Smooth muscle cell (in vitro differentiated cells): ENCODE measurements around the gene BANK1. TPM values are rescaled to one million over a fixed set of nuclear protein-coding genes. Genes with fewer than 3 reads are reported as not detected.

Experiments
- DNase-seq: peaks from one replicate; lab custom pipeline; 2025; ENCODE audit not compliant: unreplicated experiment; lab: John Stamatoyannopoulos, UW
- H2AFZ ChIP-seq: fragments of 200-600 bp; sonication (generic); 2 replicates; pipeline ENCODE4 v1.6.0; 2016; ENCODE audit warnings: antibody characterized with exemption, low read depth, mild to moderate bottlenecking
- H3F3A ChIP-seq: fragments of 200-600 bp; sonication (generic); 2 replicates; pipeline ENCODE4 v1.6.0; 2017; ENCODE audit warnings: antibody characterized with exemption, low read depth
- H3K27ac ChIP-seq: fragments of 200-600 bp; sonication (generic); 2 replicates; pipeline ENCODE4 v1.5.1; 2016; ENCODE audit warnings: low read depth, mild to moderate bottlenecking
- H3K27me3 ChIP-seq: fragments of 200-600 bp; sonication (generic); 2 replicates; pipeline ENCODE4 v1.6.1; 2016; ENCODE audit warnings: low read depth, mild to moderate bottlenecking
- H3K36me3 ChIP-seq: fragments of 200-600 bp; sonication (generic); 2 replicates; pipeline ENCODE4 v1.5.1; 2016; ENCODE audit warnings: low read depth
- H3K4me1 ChIP-seq: fragments of 200-600 bp; sonication (generic); 2 replicates; pipeline ENCODE4 v1.5.1; 2016; ENCODE audit warnings: low read depth
- H3K4me2 ChIP-seq: fragments of 200-600 bp; sonication (generic); 2 replicates; pipeline ENCODE4 v1.6.0; 2016; ENCODE audit warnings: mild to moderate bottlenecking
- H3K4me3 ChIP-seq: fragments of 200-600 bp; sonication (generic); 2 replicates; pipeline ENCODE4 v1.5.1; 2016; ENCODE audit warnings: mild to moderate bottlenecking
- H3K79me2 ChIP-seq: fragments of 200-600 bp; sonication (generic); 2 replicates; pipeline ENCODE4 v1.6.0; 2016; ENCODE audit warnings: low read depth, mild to moderate bottlenecking
- H3K9ac ChIP-seq: fragments of 200-600 bp; sonication (generic); 2 replicates; pipeline ENCODE4 v1.6.0; 2016; ENCODE audit warnings: low read depth
- H3K9me3 ChIP-seq: fragments of 200-600 bp; sonication (generic); replicated peaks from 2 replicates; pipeline ENCODE4 v1.5.1; 2016; ENCODE audit warnings: low read depth
- H4K20me1 ChIP-seq: fragments of 200-600 bp; sonication (generic); 2 replicates; pipeline ENCODE4 v1.6.0; 2016; ENCODE audit warnings: low read depth
- WGBS: methylation state at CpG from one replicate; pipeline ENCODE4 v1.1.7; 2016; ENCODE audit warnings: low lambda C conversion rate; 5-methylcytosine and 5-hydroxymethylcytosine counted together
- polyA plus RNA-seq: library from polyadenylated mRNA; unstranded; fragments of >200 nt; fragmentation: Nextera tagmentation; extraction: Ambion mirVana; gene quantifications from 2 replicates; pipeline ENCODE4 v1.2.1, GENCODE V29; 2016
- total RNA-seq: library from RNA; depleted of rRNA; stranded (reverse); fragments of >200 nt; gene quantifications from 2 replicates; pipeline ENCODE4 v1.2.3, GENCODE V29; 2014
- TF ChIP-seq, protein P1 (sequence below): fragments of 200-600 bp; sonication (generic); IDR thresholded peaks from 2 replicates; pipeline ENCODE4 v1.5.1; 2017; ENCODE audit warnings: borderline replicate concordance, mild to moderate bottlenecking, antibody characterized with exemption; ENCODE audit not compliant: insufficient read depth, poor library complexity, severe bottlenecking

Gene BANK1
- total and polyA plus RNA-seq, 2 experiments from 2014 or later = 0.54 to 1.5 TPM

DNA sequence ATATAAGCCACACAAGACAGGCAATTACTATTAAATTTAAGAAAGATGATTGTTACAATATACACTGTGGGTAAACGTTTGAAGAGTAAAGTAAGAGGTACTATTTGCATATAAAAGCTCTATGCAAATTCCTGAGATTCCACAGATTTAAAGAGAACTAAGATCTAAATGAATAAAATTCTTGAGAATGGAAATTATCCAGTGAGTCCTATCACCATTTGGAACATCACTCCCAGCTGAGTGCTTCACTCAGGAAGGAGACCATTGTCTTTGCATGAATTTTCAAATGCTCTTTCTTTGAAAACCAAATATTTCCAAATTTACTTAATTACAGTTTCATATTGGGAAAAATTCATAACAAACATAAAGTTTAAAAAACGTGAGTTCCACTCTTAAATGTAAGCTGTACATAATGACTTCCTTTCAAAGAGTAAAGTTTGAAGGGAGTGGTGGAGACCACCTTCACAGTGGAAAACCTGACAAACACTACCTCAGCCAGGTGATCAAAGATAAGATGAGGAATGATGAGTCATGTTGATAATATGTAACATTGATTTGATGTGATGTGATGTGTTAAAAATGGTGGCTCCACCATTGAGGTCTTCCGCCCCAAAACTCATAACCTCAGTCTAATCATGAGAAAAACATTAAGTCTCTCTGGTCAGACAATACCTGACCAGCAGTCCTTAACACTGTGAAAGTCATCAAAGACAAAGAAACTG, 159.9 kb downstream of the BANK1 start:
- Histone ChIP-seq H3K4me1 (peaks cover 10% of the 10 kb centered on the region), H3K27ac (no peak overlapping the region), H3K36me3 (no peaks in the 10 kb centered on the region), H3K4me3 (no peak overlapping the region), H3K4me2 (no peak overlapping the region), H3F3A (no peaks in the 10 kb centered on the region), H3K79me2 (no peaks in the 10 kb centered on the region), H3K9ac (no peak overlapping the region), H4K20me1 (no peaks in the 10 kb centered on the region), H2AFZ (no peak overlapping the region), H3K27me3 (no peaks in the 10 kb centered on the region), H3K9me3 (no peaks in the 10 kb centered on the region)
- DNase-seq = no peak
- WGBS = 69% methylated on average over 3 of the region's 3 CpGs
- TF ChIP-seq, protein P1, sequence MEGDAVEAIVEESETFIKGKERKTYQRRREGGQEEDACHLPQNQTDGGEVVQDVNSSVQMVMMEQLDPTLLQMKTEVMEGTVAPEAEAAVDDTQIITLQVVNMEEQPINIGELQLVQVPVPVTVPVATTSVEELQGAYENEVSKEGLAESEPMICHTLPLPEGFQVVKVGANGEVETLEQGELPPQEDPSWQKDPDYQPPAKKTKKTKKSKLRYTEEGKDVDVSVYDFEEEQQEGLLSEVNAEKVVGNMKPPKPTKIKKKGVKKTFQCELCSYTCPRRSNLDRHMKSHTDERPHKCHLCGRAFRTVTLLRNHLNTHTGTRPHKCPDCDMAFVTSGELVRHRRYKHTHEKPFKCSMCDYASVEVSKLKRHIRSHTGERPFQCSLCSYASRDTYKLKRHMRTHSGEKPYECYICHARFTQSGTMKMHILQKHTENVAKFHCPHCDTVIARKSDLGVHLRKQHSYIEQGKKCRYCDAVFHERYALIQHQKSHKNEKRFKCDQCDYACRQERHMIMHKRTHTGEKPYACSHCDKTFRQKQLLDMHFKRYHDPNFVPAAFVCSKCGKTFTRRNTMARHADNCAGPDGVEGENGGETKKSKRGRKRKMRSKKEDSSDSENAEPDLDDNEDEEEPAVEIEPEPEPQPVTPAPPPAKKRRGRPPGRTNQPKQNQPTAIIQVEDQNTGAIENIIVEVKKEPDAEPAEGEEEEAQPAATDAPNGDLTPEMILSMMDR = no peak

GRCh38 chr4:101952985-101953384, 162.5 kb downstream of the BANK1 start:
- Histone ChIP-seq H3K36me3 (no peaks in the 10 kb centered on the region), H3K79me2 (no peaks in the 10 kb centered on the region), H3K4me2 (no peak overlapping the region), H3F3A (no peaks in the 10 kb centered on the region), H2AFZ (no peak overlapping the region), H3K4me1 (peaks cover 10% of the 10 kb centered on the region), H3K27ac (no peak overlapping the region), H3K27me3 (no peaks in the 10 kb centered on the region), H3K4me3 (no peak overlapping the region), H3K9ac (no peak overlapping the region), H3K9me3 (no peaks in the 10 kb centered on the region), H4K20me1 (no peaks in the 10 kb centered on the region)
- DNase-seq = no peak
- WGBS = 97% methylated on average over 4 of the region's 4 CpGs
- TF ChIP-seq, protein P1 = no peak

- WGBS = 4% methylated on average over 4 of the region's 4 CpGs
- DNase-seq = no peak
- no peaks in the 10 kb centered on the region for H3K27me3 ChIP-seq
- no peaks in the 10 kb centered on the region for H3K79me2 ChIP-seq
- H3K4me3 ChIP-seq = no peak overlapping the region
- H3K4me1 ChIP-seq = peaks cover 10% of the 10 kb centered on the region
- peak overlapping the region; percentile 68 for H3K4me2 ChIP-seq
- no peak overlapping the region for H3K9ac ChIP-seq
- H3K36me3 ChIP-seq = no peaks in the 10 kb centered on the region
- H4K20me1 ChIP-seq = no peaks in the 10 kb centered on the region
- no peaks in the 10 kb centered on the region for H3F3A ChIP-seq
- H3K27ac ChIP-seq = peak overlapping the region; percentile 50
- H2AFZ ChIP-seq = peak overlapping the region; percentile 70
- TF ChIP-seq, protein P1 = no peak
- H3K9me3 ChIP-seq = no peaks in the 10 kb centered on the region
Measured at GRCh38 chr4:101953949-101954348, 163.4 kb downstream of the BANK1 start.

DNA sequence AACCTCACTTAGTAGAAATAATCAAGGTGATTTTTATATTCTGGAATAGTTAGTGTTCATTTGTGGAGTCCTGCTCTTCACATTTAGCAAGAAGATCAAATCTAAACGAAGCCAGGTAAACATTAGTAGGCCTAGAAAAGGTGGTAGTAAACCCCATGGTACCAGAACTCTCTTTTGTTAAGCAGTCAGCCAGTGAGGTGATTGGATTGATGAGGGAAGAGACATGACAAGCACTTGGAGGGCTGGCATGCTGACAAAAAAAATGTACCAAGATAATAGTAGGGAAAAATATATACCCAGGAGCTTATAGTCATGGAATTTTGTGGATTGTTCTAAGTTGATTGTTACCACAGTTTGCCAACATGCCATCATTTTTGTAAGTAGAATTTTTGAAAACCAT, 163.8 kb downstream of the BANK1 start:
- WGBS = 50% methylated on average over 1 of the region's 1 CpG
- DNase-seq = no peak
- H3K9ac ChIP-seq = no peak overlapping the region
- no peak overlapping the region for H3K4me3 ChIP-seq
- H2AFZ ChIP-seq = peak overlapping the region; percentile 70
- H3K27ac ChIP-seq = peak overlapping the region; percentile 50
- no peaks in the 10 kb centered on the region for H3K36me3 ChIP-seq
- TF ChIP-seq, protein P1 = no peak
- H3K4me2 ChIP-seq = peak overlapping the region; percentile 68
- no peaks in the 10 kb centered on the region for H3K79me2 ChIP-seq
- no peaks in the 10 kb centered on the region for H3K9me3 ChIP-seq
- no peaks in the 10 kb centered on the region for H3F3A ChIP-seq
- peaks cover 10% of the 10 kb centered on the region for H3K4me1 ChIP-seq
- H3K27me3 ChIP-seq = no peaks in the 10 kb centered on the region
- H4K20me1 ChIP-seq = no peaks in the 10 kb centered on the region
